A673 (cell line): ENCODE data around the gene RNF149. TPM values are rescaled to one million over a fixed set of nuclear protein-coding genes. Genes with fewer than 3 reads are reported as not detected.

Experiments used
- BruUV-seq: library from RNA; stranded (reverse); fragments of 400-500 nt; replicated peaks from 2 replicates; lab custom pipeline; 2021; lab: Mats Ljungman, UMichigan
- CTCF ChIA-PET: fragments of 300-600 bp; sonication (Branson Sonifier 250); formaldehyde crosslinking; loops from one replicate; lab custom pipeline; 2022; ENCODE audit warnings: antibody characterized with exemption; lab: Charles Lee
- POLR2A ChIA-PET: fragments of 300-600 bp; sonication (Branson Sonifier 250); formaldehyde crosslinking; loops from one replicate; lab custom pipeline; 2022; ENCODE audit warnings: antibody characterized with exemption; ENCODE audit not compliant: low non-redundant PET; lab: Charles Lee
- DNase-seq: peaks from one replicate; pipeline ENCODE4 v3.0.0-alpha.2; 2015; ENCODE audit warnings: low spot score
- H3K27ac ChIP-seq: fragments of 200-600 bp; sonication (generic); 2 replicates; pipeline ENCODE4 v1.5.1; 2016; ENCODE audit warnings: mixed run types, low read depth, mild to moderate bottlenecking, mixed read lengths, antibody characterized with exemption, low read length; ENCODE audit not compliant: poor library complexity, severe bottlenecking
- H3K27me3 ChIP-seq: fragments of 200-600 bp; sonication (generic); replicated peaks from 2 replicates; pipeline ENCODE4 v1.6.1; 2017; ENCODE audit warnings: mixed run types, low read depth, mild to moderate bottlenecking, mixed read lengths, antibody characterized with exemption, low read length; ENCODE audit not compliant: insufficient read depth, poor library complexity
- H3K36me3 ChIP-seq: fragments of 200-600 bp; sonication (generic); 2 replicates; pipeline ENCODE4 v1.6.1; 2016; ENCODE audit warnings: mixed run types, mild to moderate bottlenecking, mixed read lengths, antibody characterized with exemption, low read length; ENCODE audit not compliant: insufficient read depth, poor library complexity, severe bottlenecking
- H3K4me1 ChIP-seq: fragments of 200-600 bp; sonication (generic); 2 replicates; pipeline ENCODE4 v1.6.1; 2017; ENCODE audit warnings: mixed run types, mild to moderate bottlenecking, mixed read lengths, antibody characterized with exemption, low read length; ENCODE audit not compliant: insufficient read depth, poor library complexity, severe bottlenecking
- H3K4me3 ChIP-seq: fragments of 200-600 bp; sonication (generic); 2 replicates; pipeline ENCODE4 v1.5.1; 2016; ENCODE audit warnings: low read depth, mixed run types, mild to moderate bottlenecking, mixed read lengths, low read length; ENCODE audit not compliant: poor library complexity, severe bottlenecking
- H3K9me3 ChIP-seq: fragments of 200-600 bp; sonication (generic); 2 replicates; pipeline ENCODE4 v1.6.1; 2016; ENCODE audit warnings: mixed run types, low read depth, mild to moderate bottlenecking, mixed read lengths, antibody characterized with exemption, low read length; ENCODE audit not compliant: poor library complexity, severe bottlenecking
- CTCF ChIP-seq: fragments of 300-800, 200-600 bp; sonication (generic); conservative IDR thresholded peaks from 2 replicates; pipeline ENCODE4 v1.5.1; 2017; ENCODE audit warnings: low read depth, mild to moderate bottlenecking, antibody characterized with exemption, low read length, moderate library complexity, mixed read lengths
- EZH2 ChIP-seq: fragments of 200-600 bp; sonication (generic); IDR thresholded peaks from 2 replicates; pipeline ENCODE4 v1.6.1; 2017; ENCODE audit warnings: borderline replicate concordance, low read depth, mild to moderate bottlenecking, mixed read lengths, antibody characterized with exemption, low read length; ENCODE audit not compliant: poor library complexity, severe bottlenecking
- intact Hi-C: fragments of 100-400 bp; cut with micrococcal nuclease; formaldehyde crosslinking; loops from one replicate; pipeline ENCODE4 v1.10.0; 2022; ENCODE audit not compliant: unreplicated experiment
- total RNA-seq: library from RNA; stranded (reverse); gene quantifications from 2 replicates; pipeline ENCODE4 v1.2.3, GENCODE V29; 2021

Gene RNF149
- total RNA-seq, 1 experiment from 2014 or later = 26.8 TPM

DNA sequence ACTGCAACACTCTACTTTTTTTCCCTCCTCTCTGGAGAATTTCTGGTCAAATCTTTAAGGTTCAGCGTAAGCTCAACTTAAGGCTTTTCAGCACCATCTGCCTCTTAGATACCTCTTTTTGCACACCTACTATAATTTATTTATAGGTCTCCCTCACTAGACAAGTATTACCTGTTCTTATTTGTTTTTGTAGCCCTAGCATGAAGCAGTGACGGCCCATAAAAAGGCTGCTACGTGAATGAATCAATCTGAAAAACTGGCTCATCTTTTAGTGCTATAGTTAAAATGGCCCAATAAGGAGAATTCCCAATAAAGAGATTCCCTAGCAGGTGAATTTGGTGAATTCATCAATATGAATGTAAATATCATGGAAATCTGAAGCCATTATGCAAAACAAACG, 6.5 kb downstream of the RNF149 start:
- H3K27ac ChIP-seq = no peak overlapping the region
- POLR2A ChIA-PET = interaction anchor here (0.7 kb wide), 1 partner anchor 110 kb away, joined by 9 read pairs; no protein-coding TSS in a partner anchor
- H3K27me3 ChIP-seq = no peaks in the 10 kb centered on the region
- no TSS peak for BruUV-seq
- intact Hi-C loops = no loop called here
- CTCF ChIA-PET = no interaction called here
- DNase-seq = no peak
- peaks cover 14% of the 10 kb centered on the region for H3K4me1 ChIP-seq
- H3K4me3 ChIP-seq = no peak overlapping the region
- peaks cover 3% of the 10 kb centered on the region for H3K36me3 ChIP-seq
- no peaks in the 10 kb centered on the region for H3K9me3 ChIP-seq
- TF ChIP-seq CTCF (no peak), EZH2 (no peak)

GRCh38 chr2:101300836-101301235, 7.7 kb downstream of the RNF149 start:
- no peak overlapping the region for H3K27ac ChIP-seq
- no TSS peak for BruUV-seq
- no peak overlapping the region for H3K4me3 ChIP-seq
- H3K4me1 ChIP-seq = peaks cover 5% of the 10 kb centered on the region
- no peaks in the 10 kb centered on the region for H3K27me3 ChIP-seq
- ChIA-PET POLR2A (no interaction called here), CTCF (no interaction called here)
- H3K9me3 ChIP-seq = no peaks in the 10 kb centered on the region
- H3K36me3 ChIP-seq = peaks cover 3% of the 10 kb centered on the region
- DNase-seq = no peak
- TF ChIP-seq EZH2 (no peak), CTCF (no peak)
- intact Hi-C loops = no loop called here

DNA sequence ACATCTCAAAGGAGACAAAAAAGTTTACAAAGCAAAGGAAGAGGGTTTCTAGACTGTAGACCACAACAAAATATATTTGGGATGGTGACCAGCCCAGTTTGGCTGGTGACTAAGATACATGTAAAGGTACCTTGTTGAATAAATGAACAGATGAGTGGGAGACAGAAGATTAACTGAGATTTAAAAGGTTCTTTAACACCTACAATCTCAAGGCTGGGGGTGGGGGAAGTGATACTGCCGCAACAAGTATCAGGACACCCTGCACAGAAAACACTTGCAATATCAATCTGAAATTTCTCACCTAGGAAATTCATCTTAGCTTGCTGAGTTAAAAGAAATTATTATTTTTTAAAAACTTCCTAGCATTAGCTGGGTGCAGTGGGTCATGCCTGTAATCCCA, 8.3 kb downstream of the RNF149 start:
- H3K27me3 ChIP-seq = no peaks in the 10 kb centered on the region
- no peaks in the 10 kb centered on the region for H3K9me3 ChIP-seq
- ChIA-PET POLR2A (no interaction called here), CTCF (no interaction called here)
- no peak overlapping the region for H3K27ac ChIP-seq
- BruUV-seq = no TSS peak
- no peak for DNase-seq
- no peak overlapping the region for H3K4me3 ChIP-seq
- H3K36me3 ChIP-seq = peaks cover 3% of the 10 kb centered on the region
- TF ChIP-seq EZH2 (no peak), CTCF (no peak)
- intact Hi-C loops = no loop called here
- no peaks in the 10 kb centered on the region for H3K4me1 ChIP-seq
